Measurements from ENCODE around the gene CCDC12.

The CCDC12 gene

GRCh38 chr3:46976326-46977190 is at the start of gene CCDC12:
Gene CCDC12 (minus strand): TSS chr3:46976745. CDS start chr3:46976732, 13 bp downstream.
- DNase-seq = peak; percentile 95

DNA sequence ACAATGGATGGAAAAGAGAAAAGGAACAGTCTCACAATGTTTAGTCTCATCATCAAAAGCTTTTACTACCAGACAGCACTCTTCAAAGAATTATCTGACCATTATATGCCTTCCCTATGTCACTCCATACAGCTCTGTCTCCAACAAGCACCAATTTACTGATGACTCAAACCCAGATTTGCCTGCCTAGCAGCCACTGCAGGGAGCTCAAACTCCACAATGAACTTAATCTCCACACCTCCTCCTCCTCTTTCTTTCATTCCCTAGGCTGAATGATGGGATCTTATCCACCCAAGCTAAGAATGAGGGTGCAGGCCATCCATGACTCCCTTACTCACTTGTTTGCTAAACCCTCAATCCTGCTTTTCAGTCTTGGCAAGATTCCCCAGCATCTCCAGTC is 48.4 kb upstream of the CCDC12 start:
- no peak for DNase-seq

DNA sequence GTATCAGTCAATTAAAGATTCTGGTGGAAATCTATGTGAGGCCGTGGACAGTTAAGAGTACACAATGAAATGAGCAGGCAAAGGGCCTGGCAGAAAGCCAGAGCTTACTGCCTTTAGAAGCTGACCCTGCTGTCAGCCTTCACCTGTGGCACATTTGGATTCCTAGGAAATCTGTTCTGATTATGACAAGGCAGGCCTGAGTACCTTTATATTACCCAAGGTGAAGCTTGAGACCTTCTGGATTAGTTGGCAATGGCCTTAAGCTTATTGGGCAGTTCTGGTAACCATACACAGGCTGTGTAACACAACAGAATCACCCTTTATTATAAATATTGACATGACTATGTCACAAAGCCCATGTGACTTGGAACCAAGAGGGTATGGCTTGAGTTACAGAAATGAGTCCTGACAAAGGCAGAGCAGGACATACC is 46.1 kb upstream of the CCDC12 start:
- DNase-seq = peak; percentile 22

- DNase-seq = no peak
Measured at GRCh38 chr3:47020311-47020710, 43.8 kb upstream of the CCDC12 start.

DNA sequence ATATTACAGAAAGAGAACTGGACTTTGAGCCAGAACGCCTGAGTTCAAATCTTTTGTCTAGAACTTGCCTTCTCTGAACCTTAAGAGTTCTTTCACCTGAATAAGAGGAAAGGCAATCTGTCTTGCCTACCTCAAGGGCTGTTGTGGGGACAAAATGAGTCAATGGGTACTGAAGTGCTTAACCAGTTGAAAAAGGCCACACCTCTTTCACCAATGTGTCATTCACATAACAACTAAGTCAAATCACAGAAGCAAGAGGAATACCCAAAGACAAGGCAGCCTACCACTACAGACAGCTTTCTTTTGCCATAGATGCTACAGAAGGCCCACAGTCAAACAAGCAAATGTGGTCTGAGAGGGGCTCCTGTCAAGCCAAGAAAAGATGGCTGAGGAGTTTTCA is 42.7 kb upstream of the CCDC12 start:
- DNase-seq = no peak

DNA sequence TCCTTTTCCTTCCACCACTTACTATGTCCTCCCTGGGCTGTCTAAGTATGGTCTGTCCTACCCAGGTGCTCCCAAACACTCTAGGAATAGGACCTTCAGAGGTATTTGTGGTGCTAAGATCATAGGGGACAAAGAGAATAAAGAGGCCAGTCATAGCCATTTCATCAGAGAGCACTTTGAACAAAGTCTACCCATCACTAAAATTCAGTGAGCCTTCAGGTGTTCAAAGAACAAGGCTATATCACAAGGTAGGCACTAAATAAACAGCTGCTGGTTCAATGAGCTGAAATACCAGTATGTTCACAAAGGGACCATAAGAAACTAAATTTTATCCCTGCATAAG is 41.7 kb upstream of the CCDC12 start:
- DNase-seq = no peak

DNA sequence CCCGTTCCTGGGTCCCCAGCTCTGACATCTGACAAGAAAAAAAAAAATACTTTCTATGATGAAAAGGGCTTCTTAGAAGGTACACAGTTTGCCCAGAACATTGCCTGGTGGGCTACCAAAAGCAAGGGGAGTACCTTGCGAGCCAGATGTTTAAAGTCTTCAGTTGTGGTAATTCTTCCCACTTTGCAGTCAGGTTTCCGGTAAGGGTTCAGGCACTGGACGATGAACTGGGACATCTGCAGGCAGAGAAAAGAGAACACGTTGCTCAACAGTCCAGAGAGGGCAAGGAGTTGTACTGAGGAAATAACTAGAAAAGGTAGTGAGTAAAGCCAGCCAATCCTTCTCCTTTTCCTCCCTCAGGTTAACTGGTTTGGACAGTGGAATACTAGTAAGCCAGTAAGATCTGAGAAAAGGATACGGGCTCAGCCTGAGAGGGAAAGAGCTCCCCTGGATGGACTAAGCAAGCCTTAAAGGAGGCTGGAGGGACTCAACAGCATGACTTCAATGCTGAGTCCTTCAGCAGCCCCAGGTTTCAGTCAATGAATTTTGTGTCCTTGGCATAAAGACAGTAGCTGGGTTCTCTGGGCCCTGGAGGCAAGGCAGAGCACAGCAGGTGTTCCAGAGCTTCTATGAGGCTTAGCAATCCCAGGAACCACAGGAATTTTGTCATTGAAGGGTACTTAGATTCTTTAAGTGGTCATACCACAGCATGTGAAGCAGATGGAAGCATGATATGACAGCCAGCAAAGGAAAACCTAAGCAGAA is 41.1 kb upstream of the CCDC12 start:
- no peak for DNase-seq

- DNase-seq = no peak
Measured at GRCh38 chr3:47016934-47017435, 40.4 kb upstream of the CCDC12 start.

DNA sequence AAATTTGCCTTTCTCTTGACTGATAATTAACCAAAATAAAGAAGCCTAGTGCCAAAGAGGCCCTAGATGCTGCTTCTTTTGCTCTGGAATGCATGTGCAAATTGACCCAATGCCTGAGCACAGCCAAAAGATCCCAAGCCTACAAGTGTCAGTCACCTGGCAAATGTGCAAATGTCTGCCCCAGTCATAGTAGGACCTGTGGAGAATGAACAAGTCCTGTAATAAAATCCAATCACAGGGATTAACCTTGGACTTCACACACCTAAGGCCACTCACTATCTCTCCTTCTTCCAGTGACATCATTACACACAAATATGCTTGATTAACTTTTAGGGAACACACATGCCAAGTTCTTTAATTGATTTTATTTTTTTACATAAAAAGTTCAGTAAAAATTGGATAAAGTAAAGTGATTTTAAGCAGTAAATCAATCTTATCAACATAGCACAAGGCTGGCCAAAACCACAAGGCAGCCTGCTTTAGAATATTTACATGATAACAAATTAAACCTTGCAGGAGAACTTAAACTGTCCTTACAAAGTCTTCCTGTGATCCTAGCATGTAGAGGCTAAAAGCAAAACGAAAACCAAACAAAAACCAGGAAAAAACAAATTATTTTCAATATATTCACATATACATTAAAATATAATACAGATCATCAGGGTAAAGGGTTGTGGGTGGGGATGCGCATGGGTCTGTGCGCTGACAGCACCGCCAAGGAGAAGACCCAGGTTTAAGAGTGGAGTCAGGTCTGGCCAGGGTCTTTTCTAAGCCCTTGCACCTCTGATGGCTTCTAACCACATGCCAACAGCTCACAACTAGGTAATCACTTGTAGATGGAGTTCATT is 39.8 kb upstream of the CCDC12 start:
- DNase-seq = no peak

GRCh38 chr3:47015151-47015550 is 38.6 kb upstream of the CCDC12 start:
- no peak for DNase-seq

DNA sequence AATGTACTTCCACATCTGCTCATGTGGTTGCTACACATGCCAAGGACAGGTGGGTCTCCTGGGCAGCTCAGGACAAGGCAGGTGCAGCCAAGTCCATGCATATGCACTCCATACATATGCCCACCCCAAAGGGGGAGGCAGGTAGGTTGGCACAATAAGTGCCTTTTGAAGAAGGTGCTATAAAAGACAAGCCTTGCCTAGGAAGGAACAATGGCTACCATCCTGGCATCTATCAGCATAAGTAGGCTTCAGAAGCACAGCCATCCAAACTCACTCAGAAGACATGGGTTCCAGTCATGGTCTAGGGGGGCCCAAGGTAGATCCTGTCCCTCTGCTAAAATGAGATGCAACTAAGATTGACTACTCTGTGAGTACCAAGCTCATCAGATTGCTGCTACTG is 37.5 kb upstream of the CCDC12 start:
- DNase-seq = no peak

- DNase-seq = no peak
Measured at GRCh38 chr3:47013231-47013630, 36.7 kb upstream of the CCDC12 start.

DNA sequence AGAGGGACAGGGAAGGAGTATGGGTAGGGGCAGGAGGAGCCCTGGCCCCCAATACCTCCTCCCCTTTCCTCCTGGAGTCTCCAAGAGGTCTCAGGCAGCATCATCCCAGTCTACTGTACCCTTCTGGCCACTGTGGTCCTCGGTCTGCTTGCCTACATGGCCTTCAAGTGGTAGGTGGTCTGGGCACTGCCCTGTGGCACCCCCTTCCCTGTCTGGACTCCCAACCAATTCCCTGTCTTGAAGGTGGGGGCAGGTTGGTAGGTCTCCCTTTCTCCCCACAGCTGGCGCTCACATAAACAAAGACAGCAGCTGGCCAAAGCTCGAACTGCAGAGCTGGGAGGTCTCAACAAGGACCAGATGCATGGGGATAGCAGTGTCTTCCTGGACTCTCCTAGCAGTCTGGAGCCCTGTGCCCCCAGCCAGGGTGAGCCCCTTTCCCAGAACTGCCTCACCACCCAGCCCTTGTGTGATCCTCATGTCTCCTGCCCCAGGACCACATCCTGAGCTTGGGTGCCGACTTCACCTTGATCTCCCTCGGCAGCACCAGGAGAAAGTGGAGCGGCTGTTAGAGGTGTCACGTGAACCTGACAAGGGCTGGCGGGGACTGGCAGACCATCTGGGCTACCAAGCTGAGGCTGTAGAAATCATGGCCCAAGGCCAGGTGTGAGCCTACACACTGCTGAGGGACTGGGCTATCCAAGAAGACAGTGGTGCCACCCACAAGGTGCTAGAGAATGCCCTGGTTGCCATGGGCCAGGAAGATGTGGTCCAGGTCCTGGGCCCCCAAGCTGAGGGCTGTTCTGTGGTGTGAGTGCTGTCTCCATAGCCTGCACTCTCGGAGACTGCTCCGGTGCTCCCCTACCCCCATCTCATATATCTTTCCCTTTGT is 36.0 kb upstream of the CCDC12 start:
- no peak for DNase-seq

GRCh38 chr3:47011371-47011770 is 34.8 kb upstream of the CCDC12 start:
- DNase-seq = no peak

- no peak for DNase-seq
Measured at GRCh38 chr3:47010910-47011309, 34.4 kb upstream of the CCDC12 start.

DNA sequence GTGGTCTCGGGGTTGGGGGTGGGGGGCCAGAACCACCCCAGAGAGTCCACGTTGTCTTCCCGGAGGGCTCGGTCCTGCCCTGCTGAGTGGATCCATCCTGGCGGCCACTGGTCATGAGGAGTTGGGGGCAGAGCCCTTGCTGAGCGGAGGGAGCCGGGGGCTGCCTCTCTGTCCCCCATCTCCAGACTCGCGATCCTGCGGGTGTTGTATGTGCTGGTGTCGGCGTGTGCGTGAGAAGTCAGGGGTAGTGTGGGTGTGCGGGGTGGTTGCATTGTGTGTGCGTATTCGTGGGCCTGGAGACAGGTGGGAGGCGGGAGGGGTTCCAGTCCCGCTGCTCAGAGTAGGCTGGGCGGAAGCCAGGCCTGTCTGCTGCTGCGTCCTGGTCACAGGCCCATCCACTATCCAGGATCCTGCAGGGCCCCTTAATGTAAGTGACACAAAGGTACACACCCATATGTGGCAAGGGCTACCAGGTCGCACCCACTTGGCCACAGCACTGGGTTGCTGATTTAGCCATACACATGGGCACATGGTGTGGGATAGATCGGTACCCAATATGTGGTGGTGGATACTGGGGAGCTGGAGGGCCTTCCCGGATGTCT is 33.7 kb upstream of the CCDC12 start:
- DNase-seq = no peak

DNA sequence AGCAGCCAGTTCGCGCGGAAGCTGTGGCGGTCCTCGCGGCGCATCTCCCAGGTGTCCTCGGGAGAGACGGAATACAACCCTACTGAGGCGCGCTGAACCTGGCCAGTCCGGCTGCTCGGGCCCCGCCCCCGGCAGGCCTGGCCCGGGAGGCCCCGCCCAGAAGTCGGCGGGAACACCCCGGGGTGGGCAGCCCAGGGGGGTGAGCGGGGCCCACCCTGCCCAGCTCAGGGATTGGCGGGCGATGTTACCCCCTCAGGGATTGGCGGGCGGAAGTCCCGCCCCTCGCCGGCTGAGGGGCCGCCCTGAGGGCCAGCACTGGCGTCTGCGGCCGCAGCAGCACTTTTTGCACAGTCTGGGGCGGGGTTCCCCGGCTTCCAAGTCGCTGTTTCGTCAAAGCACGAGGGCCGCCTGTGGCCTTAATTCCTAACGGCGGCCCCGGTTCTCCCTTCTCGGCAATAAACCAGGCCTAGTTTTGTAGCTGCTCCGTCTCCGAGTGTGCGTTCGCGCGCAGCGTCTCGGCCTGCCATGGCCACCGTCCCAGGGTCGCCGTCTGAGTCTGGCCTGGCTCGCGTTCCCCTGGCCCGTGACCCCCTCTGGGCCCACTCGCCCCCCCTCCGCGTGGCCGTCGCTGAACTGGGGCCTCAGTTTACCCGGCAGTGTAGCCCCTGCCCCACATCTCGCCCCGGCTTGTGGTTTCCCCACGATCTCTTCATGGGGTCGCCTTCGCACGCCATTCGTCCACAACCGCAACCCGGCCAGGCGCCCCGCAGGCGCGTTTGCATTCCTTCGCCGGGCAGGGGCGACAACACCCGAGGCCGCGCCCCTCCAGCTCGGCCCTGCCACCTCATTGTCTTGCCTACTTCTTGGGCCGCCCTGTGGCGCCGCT is 32.9 kb upstream of the CCDC12 start:
- peak; percentile 87 for DNase-seq

DNA sequence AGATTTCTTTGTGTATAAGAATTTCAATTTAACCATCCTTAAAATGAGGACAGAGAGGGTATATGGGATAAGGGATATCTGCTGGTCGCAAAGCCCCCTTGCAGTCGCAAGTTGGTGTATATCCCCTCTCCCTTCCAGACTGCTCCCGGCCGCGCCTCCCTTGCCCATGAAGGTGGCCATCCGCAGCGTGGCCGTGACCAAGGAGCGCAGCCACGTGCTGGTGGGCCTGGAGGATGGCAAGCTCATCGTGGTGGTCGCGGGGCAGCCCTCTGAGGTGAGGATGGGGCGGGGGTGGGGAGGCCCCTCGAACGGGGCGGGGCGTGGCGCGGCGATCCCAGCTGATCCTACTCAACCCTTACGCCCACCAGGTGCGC is 32.3 kb upstream of the CCDC12 start:
- no peak for DNase-seq

GRCh38 chr3:47008234-47008796 is 31.8 kb upstream of the CCDC12 start:
- DNase-seq = no peak

Measured in NCI-H510A treated with DMSO at 0.1 percent for 48 hours (cell line).